CD4-positive, alpha-beta T cell (primary cell): ENCODE data around the gene PBLD. TPM values are rescaled to one million over a fixed set of nuclear protein-coding genes. Genes with fewer than 3 reads are reported as not detected.

Source experiments
- ATAC-seq: fragments of 200-7000 bp; cut with Tn5 transposase; one replicate; pipeline ENCODE4 v1.10.0; 2022; ENCODE audit warnings: mild to moderate bottlenecking; ENCODE audit not compliant: poor library complexity
- CTCF ChIA-PET: fragments of 350-600 bp; sonication (Branson Sonifier 250); formaldehyde crosslinking; loops from one replicate; lab custom pipeline; 2021; ENCODE audit warnings: antibody characterized with exemption, inconsistent platforms; lab: Charles Lee
- POLR2A ChIA-PET: fragments of 350-600 bp; sonication (Branson Sonifier 250); formaldehyde crosslinking; loops from one replicate; lab custom pipeline; 2021; ENCODE audit warnings: antibody characterized with exemption, inconsistent platforms; lab: Charles Lee
- DNase-seq, 14 experiments: peaks; one replicate each; pipeline ENCODE4 v3.0.0-alpha.2; 2013 to 2020; ENCODE audit warnings: mixed read lengths in 2 of 14
- H3K27ac ChIP-seq, 2 donors: one replicate each; pipeline versions ENCODE4 v1.5.1 to v1.7.0; 2013; ENCODE audit warnings: low read length in 2 of 2, low read depth in 1 of 2, mild to moderate bottlenecking in 1 of 2
- H3K27me3 ChIP-seq, 2 experiments: 1 replicate in 1 of 2; 2 replicates in 1 of 2; pipeline versions ENCODE4 v1.6.1 to v1.7.0; 2013; ENCODE audit warnings: low read length in 2 of 2, control low read depth in 1 of 2, mild to moderate bottlenecking in 1 of 2, moderate library complexity in 1 of 2; ENCODE audit not compliant: insufficient read depth in 2 of 2, control insufficient read depth in 1 of 2
- H3K36me3 ChIP-seq: one replicate; pipeline ENCODE4 v1.6.1; 2013; ENCODE audit warnings: low read length, control low read depth; ENCODE audit not compliant: insufficient read depth
- H3K4me1 ChIP-seq: one replicate; pipeline ENCODE4 v1.6.1; 2013; ENCODE audit warnings: low read length, control low read depth; ENCODE audit not compliant: insufficient read depth
- H3K4me3 ChIP-seq: one replicate; pipeline ENCODE4 v1.5.1; 2013; ENCODE audit warnings: mild to moderate bottlenecking, low read length, moderate library complexity
- H3K9me3 ChIP-seq, 2 experiments: 1 replicate in 1 of 2; 2 replicates in 1 of 2; pipeline versions ENCODE4 v1.6.1 to v1.7.0; 2013; ENCODE audit warnings: low read length in 2 of 2, mild to moderate bottlenecking in 2 of 2, control low read depth in 1 of 2, moderate library complexity in 1 of 2; ENCODE audit not compliant: control insufficient read depth in 1 of 2, insufficient read depth in 1 of 2
- H3K27ac Mint-ChIP-seq: one replicate; pipeline ENCODE4 v1.8.0; 2020; ENCODE audit warnings: mixed read lengths
- H3K27me3 Mint-ChIP-seq: one replicate; pipeline ENCODE4 v1.8.0; 2021; ENCODE audit warnings: mixed read lengths
- H3K36me3 Mint-ChIP-seq: one replicate; pipeline ENCODE4 v1.8.0; 2021; ENCODE audit warnings: low read depth, mixed read lengths
- H3K4me1 Mint-ChIP-seq: one replicate; pipeline ENCODE4 v1.8.0; 2021; ENCODE audit warnings: low read depth, mixed read lengths
- H3K4me3 Mint-ChIP-seq: one replicate; pipeline ENCODE4 v1.8.0; 2020; ENCODE audit warnings: mild to moderate bottlenecking, mixed read lengths
- H3K9me3 Mint-ChIP-seq: one replicate; pipeline ENCODE4 v1.8.0; 2020; ENCODE audit warnings: mixed read lengths
- intact Hi-C, 2 experiments: fragments of 100-400 bp; cut with DNase I in 1 of 2; cut with micrococcal nuclease in 1 of 2; formaldehyde crosslinking; loops; one replicate each; pipeline versions ENCODE4 v1.15.1 to v1.9.0; 2023 to 2025; cut with DNase I, micrococcal nuclease
- total RNA-seq, 174 experiments: library from RNA in 2 of 174; stranded (reverse) in 2 of 174; gene quantifications; one replicate each; pipeline ENCODE4 v1.2.3 and lab custom pipeline; 2021 to 2026
- TF ChIP-seq, protein P1 (sequence below): fragments of 200-600 bp; IDR thresholded peaks from one replicate; pipeline ENCODE4 v1.8.0; 2022; ENCODE audit warnings: antibody characterized with exemption, mild to moderate bottlenecking

PBLD gene
- total RNA-seq, 2 experiments from 2014 or later: 1.6 to 1.7 TPM

DNA sequence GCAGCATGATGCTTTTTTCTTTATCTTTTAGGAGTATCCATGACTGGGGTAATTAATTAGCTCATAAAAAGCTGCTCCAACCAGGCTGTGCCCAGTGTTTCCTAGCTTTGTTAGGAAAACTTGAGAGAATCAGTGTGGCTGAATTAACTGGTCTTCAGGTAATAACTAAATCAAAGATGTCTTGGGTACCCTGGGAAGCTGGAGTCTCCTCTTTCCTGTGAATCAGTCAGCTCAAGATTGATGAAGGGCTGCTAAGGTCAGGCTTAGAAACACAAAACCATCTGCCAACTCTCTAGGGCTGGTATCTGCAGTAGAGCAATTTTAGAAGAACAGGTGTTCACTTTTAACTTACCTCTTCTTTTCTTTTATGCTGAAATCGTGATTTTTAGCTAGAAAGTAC lies 79.4 kb downstream of the PBLD start:
- POLR2A ChIA-PET: no interaction called here
- H3K27me3 ChIP-seq: no peaks in the 10 kb centered on the region
- intact Hi-C loops: no loop called here

DNA sequence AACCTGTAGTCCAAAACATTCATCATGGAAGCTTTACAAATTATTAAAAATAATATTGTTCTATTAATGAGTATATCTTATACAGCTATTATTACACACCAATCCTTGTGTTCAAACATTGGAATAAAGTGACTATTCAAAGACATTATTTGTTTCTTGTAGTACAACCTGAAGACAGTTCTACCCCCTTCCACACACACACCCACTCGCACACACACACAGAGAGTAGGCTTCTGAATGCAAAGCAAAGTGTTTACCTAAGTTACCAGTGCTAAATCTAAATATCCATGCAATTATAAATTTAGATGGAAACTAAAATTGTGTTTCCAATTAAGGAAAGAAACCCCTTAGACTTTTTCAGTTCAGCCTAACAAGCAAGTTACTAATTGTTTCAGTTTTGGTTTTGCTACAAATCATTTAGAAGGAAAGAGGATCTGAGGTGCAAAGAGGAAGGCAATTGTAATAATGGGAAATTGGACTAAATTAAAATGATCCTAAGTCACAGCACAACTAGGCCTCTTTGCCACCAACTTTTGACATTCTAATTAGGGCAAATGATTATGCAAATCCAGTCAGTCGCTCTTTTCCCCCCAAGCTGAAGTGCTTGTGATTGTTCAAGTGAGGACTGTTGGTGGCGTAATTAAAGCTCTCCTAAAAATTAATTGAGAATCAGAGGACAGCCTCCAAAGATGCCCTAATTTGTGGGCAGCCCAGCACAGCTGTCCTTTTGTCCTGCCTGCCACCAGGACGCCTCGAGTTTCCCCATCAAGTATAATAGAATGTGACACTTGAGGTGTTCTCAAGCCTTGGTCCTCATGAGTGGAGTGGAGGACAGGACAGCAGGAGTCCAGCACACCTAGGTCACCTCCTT lies 80.9 kb downstream of the PBLD start:
- H3K9me3 Mint-ChIP-seq: no peaks in the 10 kb centered on the region
- CTCF ChIA-PET: interaction anchor here (0.5 kb wide), 1 partner anchor 92 kb away, joined by 4 read pairs; no protein-coding TSS in a partner anchor

More for the DNA sequence above, 79.4 kb downstream of the PBLD start:
- DNase-seq: no peak
- no peaks in the 10 kb centered on the region for H3K4me1 Mint-ChIP-seq
- no peak overlapping the region for H3K27ac ChIP-seq
- H3K9me3 Mint-ChIP-seq: no peaks in the 10 kb centered on the region
- no peak overlapping the region for H3K4me3 Mint-ChIP-seq
- H3K36me3 Mint-ChIP-seq: no peaks in the 10 kb centered on the region
- no peaks in the 10 kb centered on the region for H3K27me3 Mint-ChIP-seq
- H3K4me3 ChIP-seq: no peak overlapping the region
- no peaks in the 10 kb centered on the region for H3K36me3 ChIP-seq
- no peak for ATAC-seq
- H3K27ac Mint-ChIP-seq: no peak overlapping the region
- H3K9me3 ChIP-seq: no peaks in the 10 kb centered on the region
- no peaks in the 10 kb centered on the region for H3K4me1 ChIP-seq
- CTCF ChIA-PET: no interaction called here
- TF ChIP-seq, protein P1, sequence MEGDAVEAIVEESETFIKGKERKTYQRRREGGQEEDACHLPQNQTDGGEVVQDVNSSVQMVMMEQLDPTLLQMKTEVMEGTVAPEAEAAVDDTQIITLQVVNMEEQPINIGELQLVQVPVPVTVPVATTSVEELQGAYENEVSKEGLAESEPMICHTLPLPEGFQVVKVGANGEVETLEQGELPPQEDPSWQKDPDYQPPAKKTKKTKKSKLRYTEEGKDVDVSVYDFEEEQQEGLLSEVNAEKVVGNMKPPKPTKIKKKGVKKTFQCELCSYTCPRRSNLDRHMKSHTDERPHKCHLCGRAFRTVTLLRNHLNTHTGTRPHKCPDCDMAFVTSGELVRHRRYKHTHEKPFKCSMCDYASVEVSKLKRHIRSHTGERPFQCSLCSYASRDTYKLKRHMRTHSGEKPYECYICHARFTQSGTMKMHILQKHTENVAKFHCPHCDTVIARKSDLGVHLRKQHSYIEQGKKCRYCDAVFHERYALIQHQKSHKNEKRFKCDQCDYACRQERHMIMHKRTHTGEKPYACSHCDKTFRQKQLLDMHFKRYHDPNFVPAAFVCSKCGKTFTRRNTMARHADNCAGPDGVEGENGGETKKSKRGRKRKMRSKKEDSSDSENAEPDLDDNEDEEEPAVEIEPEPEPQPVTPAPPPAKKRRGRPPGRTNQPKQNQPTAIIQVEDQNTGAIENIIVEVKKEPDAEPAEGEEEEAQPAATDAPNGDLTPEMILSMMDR: no peak

DNA sequence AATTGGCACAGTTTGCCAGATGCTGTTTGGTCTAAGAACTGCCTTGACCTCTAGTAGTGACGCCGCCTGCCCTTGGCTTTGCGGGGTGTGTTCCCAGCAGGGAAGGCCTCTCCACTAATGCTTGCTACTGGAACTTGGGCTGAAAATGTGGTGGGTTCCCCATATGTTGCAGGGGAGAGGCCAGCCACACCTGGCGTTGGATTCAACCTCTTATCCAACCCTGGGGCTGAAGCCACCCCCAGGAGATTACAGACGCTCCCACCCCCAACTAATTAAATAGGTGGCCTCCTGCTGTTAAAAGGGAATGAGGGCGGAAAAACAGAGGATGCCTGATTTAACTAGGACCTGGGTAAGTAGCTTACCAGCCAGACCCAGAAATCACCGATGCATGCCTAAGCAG lies 81.6 kb downstream of the PBLD start:
- no peaks in the 10 kb centered on the region for H3K36me3 Mint-ChIP-seq
- Histone ChIP-seq H3K27ac (no peak overlapping the region), H3K36me3 (no peaks in the 10 kb centered on the region), H3K4me1 (no peaks in the 10 kb centered on the region), H3K4me3 (no peak overlapping the region), H3K27me3 (no peaks in the 10 kb centered on the region), H3K9me3 (no peaks in the 10 kb centered on the region)
- no peaks in the 10 kb centered on the region for H3K4me1 Mint-ChIP-seq
- TF ChIP-seq, protein P1: no peak
- no peaks in the 10 kb centered on the region for H3K27me3 Mint-ChIP-seq
- H3K27ac Mint-ChIP-seq: no peak overlapping the region
- no peak overlapping the region for H3K4me3 Mint-ChIP-seq
- ChIA-PET CTCF (no interaction called here), POLR2A (no interaction called here)
- DNase-seq (no peak), ATAC-seq (no peak)
- no peaks in the 10 kb centered on the region for H3K9me3 Mint-ChIP-seq
- intact Hi-C loops: no loop called here

More for the DNA sequence above, 80.9 kb downstream of the PBLD start:
- Mint-ChIP-seq H3K27me3 (no peaks in the 10 kb centered on the region), H3K36me3 (no peaks in the 10 kb centered on the region), H3K27ac (no peak overlapping the region), H3K4me3 (no peak overlapping the region), H3K4me1 (no peaks in the 10 kb centered on the region)
- POLR2A ChIA-PET: no interaction called here
- ATAC-seq (no peak), DNase-seq (no peak)
- no peak overlapping the region for H3K27ac ChIP-seq
- no peaks in the 10 kb centered on the region for H3K27me3 ChIP-seq
- intact Hi-C loops: no loop called here
- H3K4me3 ChIP-seq: no peak overlapping the region
- no peaks in the 10 kb centered on the region for H3K36me3 ChIP-seq
- TF ChIP-seq, protein P1: no peak
- H3K4me1 ChIP-seq: no peaks in the 10 kb centered on the region
- H3K9me3 ChIP-seq: no peaks in the 10 kb centered on the region
